Osteoblast (primary cell): Measurements from ENCODE around the gene TAOK2. TPM values are rescaled to one million over a fixed set of nuclear protein-coding genes. Genes with fewer than 3 reads are reported as not detected.
A peak's percentile ranks its signal among the peaks of the same experiment; 100 is the strongest.

ENCODE experiments used
- DNase-seq: peaks from one replicate; pipeline ENCODE4 v3.0.0; 2011; ENCODE audit warnings: low spot score, mixed read lengths; ENCODE audit not compliant: insufficient read length; ENCODE audit errors: missing footprints
- H2AFZ ChIP-seq: 2 replicates; pipeline ENCODE4 v1.6.0; 2011; ENCODE audit warnings: mild to moderate bottlenecking, low read length
- H3K27ac ChIP-seq: 2 replicates; pipeline ENCODE4 v1.5.1; 2011; ENCODE audit warnings: mild to moderate bottlenecking, low read depth, low read length, moderate library complexity
- H3K27me3 ChIP-seq: 2 replicates; pipeline ENCODE4 v1.6.0; 2012; ENCODE audit warnings: mild to moderate bottlenecking, control low read depth, inconsistent platforms, low read length, moderate library complexity; ENCODE audit not compliant: insufficient read depth
- H3K36me3 ChIP-seq: 2 replicates; pipeline ENCODE4 v1.5.1; 2011; ENCODE audit warnings: mild to moderate bottlenecking, low read length, control low read depth, moderate library complexity; ENCODE audit not compliant: insufficient read depth
- H3K4me1 ChIP-seq: 2 replicates; pipeline ENCODE4 v1.5.1; 2011; ENCODE audit warnings: mild to moderate bottlenecking, low read length, control low read depth, moderate library complexity; ENCODE audit not compliant: insufficient read depth
- H3K4me2 ChIP-seq: 2 replicates; pipeline ENCODE4 v1.6.0; 2011; ENCODE audit warnings: mild to moderate bottlenecking, low read length; ENCODE audit not compliant: insufficient read depth
- H3K4me3 ChIP-seq: fragments of 200-600 bp; sonication (generic); 3 replicates; pipeline ENCODE4 v1.5.1; 2012; ENCODE audit warnings: mild to moderate bottlenecking, low read length, inconsistent platforms; ENCODE audit not compliant: insufficient read depth
- H3K79me2 ChIP-seq: 2 replicates; pipeline ENCODE4 v1.6.0; 2012; ENCODE audit warnings: mild to moderate bottlenecking, low read length, control low read depth, inconsistent platforms; ENCODE audit not compliant: insufficient read depth
- H3K9me3 ChIP-seq: 2 replicates; pipeline ENCODE4 v1.5.1; 2011; ENCODE audit warnings: low read depth, low read length, control low read depth
- H4K20me1 ChIP-seq: 2 replicates; pipeline ENCODE4 v1.6.0; 2012; ENCODE audit warnings: mild to moderate bottlenecking, low read length, control low read depth; ENCODE audit not compliant: insufficient read depth
- CTCF ChIP-seq: IDR thresholded peaks from 2 replicates; pipeline ENCODE4 v1.5.1; 2011; ENCODE audit warnings: mild to moderate bottlenecking, low read depth, low read length, moderate library complexity; ENCODE audit errors: extremely low read depth
- total RNA-seq: library from RNA; depleted of rRNA; stranded (reverse); fragments of >200 nt; gene quantifications from 2 replicates; pipeline ENCODE4 v1.2.3, GENCODE V29; 2012

TAOK2 gene
- total RNA-seq, 1 donor, result 39.1 TPM

- Histone ChIP-seq H3K4me3 (no peak overlapping the region), H3K4me1 (peaks cover 19% of the 10 kb centered on the region), H3K79me2 (peaks cover 11% of the 10 kb centered on the region), H3K4me2 (no peak overlapping the region), H3K9me3 (no peaks in the 10 kb centered on the region), H2AFZ (no peak overlapping the region), H3K27me3 (no peaks in the 10 kb centered on the region), H4K20me1 (peaks cover 5% of the 10 kb centered on the region), H3K27ac (no peak overlapping the region), H3K36me3 (peaks cover 49% of the 10 kb centered on the region)
- TF ChIP-seq CTCF, result no peak
- peak; percentile 69 for DNase-seq
Observed at GRCh38 chr16:29993191-29993902, 19.7 kb downstream of the TAOK2 start.

GRCh38 chr16:29993903-29994599 is 20.4 kb downstream of the TAOK2 start:
- H3K9me3 ChIP-seq, result no peaks in the 10 kb centered on the region
- TF ChIP-seq CTCF, result no peak
- peak overlapping the region; percentile 98 for H3K4me2 ChIP-seq
- peaks cover 19% of the 10 kb centered on the region for H3K4me1 ChIP-seq
- no peak overlapping the region for H3K27ac ChIP-seq
- no peak overlapping the region for H2AFZ ChIP-seq
- DNase-seq, result no peak
- peaks cover 11% of the 10 kb centered on the region for H3K79me2 ChIP-seq
- no peaks in the 10 kb centered on the region for H4K20me1 ChIP-seq
- H3K36me3 ChIP-seq, result peaks cover 42% of the 10 kb centered on the region
- no peaks in the 10 kb centered on the region for H3K27me3 ChIP-seq
- peak overlapping the region; percentile 93 for H3K4me3 ChIP-seq

GRCh38 chr16:29994600-29995323 is 21.1 kb downstream of the TAOK2 start:
- no peak for DNase-seq
- peak overlapping the region; percentile 86 for H2AFZ ChIP-seq
- peak overlapping the region; percentile 98 for H3K4me2 ChIP-seq
- peak overlapping the region; percentile 96 for H3K27ac ChIP-seq
- H3K4me3 ChIP-seq, result peak overlapping the region; percentile 93
- peaks cover 11% of the 10 kb centered on the region for H3K79me2 ChIP-seq
- no peaks in the 10 kb centered on the region for H3K9me3 ChIP-seq
- peaks cover 19% of the 10 kb centered on the region for H3K4me1 ChIP-seq
- peaks cover 36% of the 10 kb centered on the region for H3K36me3 ChIP-seq
- TF ChIP-seq CTCF, result no peak
- H3K27me3 ChIP-seq, result no peaks in the 10 kb centered on the region
- H4K20me1 ChIP-seq, result peaks cover 1% of the 10 kb centered on the region
